Measurements from ENCODE around the gene USP51. TPM values are rescaled to one million over a fixed set of nuclear protein-coding genes. Genes with fewer than 3 reads are reported as not detected.
"Not testable (repeated sequence)": the region's sequence is repeated elsewhere in the genome, so short reads cannot be mapped to it uniquely, and the experiment has no call there.

The USP51 gene
- total RNA-seq, 1 experiment from 2014 or later: 0.58 TPM

- not testable (repeated sequence) for DNase-seq (ENCODE audit: low read depth)
These were observed 23.9 kb downstream of the USP51 start for GRCh38 chrX:55465791-55466190.

DNA sequence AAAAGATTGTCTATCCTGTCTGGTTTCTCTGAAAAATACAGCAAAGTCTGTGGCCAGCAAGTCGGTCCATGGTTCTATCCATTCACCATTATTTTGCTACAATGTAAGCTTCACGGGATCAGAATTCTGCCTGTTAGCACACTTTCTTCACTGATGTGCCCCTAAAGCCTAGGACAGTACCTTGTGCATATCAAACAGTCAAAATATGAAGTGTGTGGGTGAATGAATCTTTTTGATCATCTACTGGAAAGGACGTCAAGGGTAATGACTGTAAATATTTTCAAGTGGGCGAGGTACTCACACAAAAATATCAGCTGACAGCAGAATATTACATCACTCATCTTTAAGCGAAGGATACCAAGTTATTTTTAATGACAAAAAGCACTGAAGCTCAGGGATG is 24.5 kb downstream of the USP51 start:
- DNase-seq (ENCODE audit: low read depth): not testable (repeated sequence)

- not testable (repeated sequence) for DNase-seq (ENCODE audit: low read depth)
These were observed 25.6 kb downstream of the USP51 start for GRCh38 chrX:55464050-55464449.

DNA sequence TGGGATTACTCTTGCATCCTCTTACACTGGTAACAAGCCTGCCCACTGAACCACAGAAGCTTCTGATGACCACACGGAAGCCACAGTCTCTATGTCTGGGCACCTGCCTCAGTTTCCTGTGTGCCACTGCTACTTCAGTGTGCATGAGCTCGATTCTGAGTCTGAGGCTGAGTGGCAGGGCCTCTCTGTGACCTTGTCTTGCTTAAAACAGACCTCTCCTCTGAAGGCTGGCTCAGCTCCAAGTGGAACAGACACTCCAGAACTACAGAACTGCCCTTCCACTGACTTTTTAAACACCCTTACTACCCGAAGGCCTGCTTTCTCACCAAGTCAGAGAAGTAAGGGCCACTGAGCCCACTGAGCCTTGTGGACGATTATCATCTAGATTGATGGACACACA is 29.7 kb downstream of the USP51 start:
- DNase-seq (ENCODE audit: low read depth): not testable (repeated sequence)

DNA sequence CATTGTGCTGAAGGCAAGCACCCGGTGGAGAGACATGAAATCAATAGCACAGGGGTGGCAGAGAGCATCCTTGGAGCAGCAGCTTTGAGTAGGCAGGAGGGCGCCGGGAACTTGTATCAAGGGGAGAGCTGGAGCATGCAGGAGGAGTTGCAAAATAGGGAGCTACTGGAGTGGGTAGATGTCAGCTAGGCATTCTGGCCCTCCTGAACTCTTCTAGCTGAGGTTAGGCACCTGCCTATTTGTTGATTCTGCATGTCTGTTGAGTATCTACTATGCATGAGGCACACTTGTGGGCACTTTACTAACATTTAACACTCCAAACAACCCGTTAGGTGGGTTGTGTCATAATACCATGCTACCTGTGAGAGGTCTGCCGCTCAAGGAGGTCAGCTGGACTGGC is 30.2 kb downstream of the USP51 start:
- not testable (repeated sequence) for DNase-seq (ENCODE audit: low read depth)

DNA sequence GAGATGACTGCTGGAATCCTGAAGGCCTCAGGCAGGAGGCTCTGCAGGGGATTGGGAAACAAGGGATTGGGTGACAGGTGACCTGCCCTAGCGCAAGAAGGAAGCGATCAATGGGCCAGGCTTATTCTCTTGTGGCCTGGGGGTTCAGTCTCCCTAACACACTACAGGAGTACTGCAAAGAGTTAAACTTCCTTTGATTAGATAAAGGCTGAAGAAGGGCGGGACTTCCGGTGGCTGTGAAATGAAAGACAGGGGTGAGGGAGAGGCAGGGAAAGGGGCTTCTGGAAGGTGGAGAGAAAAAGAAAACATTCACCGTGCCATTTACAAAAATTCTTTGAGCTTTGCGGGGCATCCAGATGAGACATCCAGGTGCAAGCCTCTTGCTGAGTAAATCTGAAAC is 33.9 kb downstream of the USP51 start:
- not testable (repeated sequence) for DNase-seq (ENCODE audit: low read depth)

DNA sequence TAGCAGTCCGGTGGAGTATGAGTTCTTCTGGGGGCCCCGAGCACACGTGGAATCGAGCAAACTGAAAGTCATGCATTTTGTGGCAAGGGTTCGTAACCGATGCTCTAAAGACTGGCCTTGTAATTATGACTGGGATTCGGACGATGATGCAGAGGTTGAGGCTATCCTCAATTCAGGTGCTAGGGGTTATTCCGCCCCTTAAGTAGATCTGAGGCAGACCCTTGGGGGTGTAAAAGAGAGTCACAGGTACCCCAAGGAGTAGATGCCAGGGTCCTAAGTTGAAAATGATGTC is 36.9 kb downstream of the USP51 start:
- no peak for DNase-seq (ENCODE audit: low read depth)

DNA sequence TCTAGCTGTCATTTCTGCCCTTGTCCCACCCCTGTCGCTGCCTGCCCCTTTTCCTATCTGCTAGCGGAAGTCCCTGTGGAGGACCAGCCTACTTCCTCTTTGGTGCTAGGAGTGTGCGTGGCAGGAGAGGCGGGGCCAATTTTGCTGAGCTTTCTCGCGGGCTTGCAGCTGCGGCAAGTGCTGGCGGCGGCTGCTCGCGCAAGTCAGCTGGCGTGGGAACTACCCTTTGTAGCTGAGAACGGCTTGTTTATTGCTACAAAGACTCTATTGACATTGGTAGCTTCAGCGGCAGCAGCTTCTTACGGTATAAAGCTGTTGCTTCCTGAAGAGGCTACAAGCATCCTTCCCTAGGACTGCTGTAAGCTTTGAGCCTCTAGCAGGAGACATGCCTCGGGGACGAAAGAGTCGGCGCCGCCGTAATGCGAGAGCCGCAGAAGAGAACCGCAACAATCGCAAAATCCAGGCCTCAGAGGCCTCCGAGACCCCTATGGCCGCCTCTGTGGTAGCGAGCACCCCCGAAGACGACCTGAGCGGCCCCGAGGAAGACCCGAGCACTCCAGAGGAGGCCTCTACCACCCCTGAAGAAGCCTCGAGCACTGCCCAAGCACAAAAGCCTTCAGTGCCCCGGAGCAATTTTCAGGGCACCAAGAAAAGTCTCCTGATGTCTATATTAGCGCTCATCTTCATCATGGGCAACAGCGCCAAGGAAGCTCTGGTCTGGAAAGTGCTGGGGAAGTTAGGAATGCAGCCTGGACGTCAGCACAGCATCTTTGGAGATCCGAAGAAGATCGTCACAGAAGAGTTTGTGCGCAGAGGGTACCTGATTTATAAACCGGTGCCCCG is 37.4 kb downstream of the USP51 start, which contains the start of gene MAGEH1:
TSS of gene MAGEH1 (plus strand) at position 138 of the 843 bp plus-strand sequence. CDS start at position 386, 248 bp downstream.
- DNase-seq (ENCODE audit: low read depth): peak; percentile 67

GRCh38 chrX:55451626-55451989 is 38.0 kb downstream of the USP51 start:
- DNase-seq (ENCODE audit: low read depth): no peak

DNA sequence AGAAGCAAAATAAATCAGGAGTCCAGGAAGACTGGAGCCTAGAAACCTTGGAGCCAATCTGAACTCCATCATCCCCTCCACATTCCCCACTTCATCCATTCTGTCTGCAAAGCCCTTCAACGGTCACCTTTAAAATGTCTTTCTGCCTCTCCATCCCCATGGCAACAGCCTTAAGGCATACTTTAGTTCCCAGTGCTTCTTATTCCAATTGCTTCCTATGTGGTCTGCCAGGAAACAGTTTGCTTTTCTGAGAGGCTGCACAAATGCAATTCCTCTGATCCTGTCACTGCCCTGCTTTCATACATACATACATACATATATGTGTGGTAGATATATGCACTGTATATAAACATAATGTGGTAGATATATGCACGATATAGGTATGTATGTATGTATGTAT is 38.5 kb downstream of the USP51 start:
- DNase-seq (ENCODE audit: low read depth): no peak

GRCh38 chrX:55450259-55450658 is 39.4 kb downstream of the USP51 start:
- DNase-seq (ENCODE audit: low read depth): no peak

DNA sequence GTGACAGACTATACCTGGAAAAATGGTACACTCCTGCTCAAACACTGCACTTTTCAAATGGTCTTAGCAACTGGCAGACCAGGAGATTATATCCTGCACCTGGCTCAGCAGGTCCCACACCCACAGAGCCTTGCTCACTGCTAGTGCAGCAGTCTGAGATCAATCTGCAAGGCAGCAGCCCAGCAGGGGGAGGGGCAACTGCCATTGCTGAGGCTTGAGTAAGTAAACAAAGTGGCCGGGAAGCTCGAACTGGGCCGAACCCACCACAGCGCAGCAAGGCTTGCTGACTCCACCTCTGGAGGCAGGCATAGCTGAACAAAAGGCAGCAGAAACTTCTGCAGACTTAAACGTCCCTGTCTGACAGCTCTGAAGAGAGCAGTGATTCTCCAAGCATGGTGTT is 46.2 kb downstream of the USP51 start:
- DNase-seq (ENCODE audit: low read depth): not testable (repeated sequence)

Small RNA genes within 50 kb of the gene (small RNA-seq; reads per million reads assigned to genes)
- gene MIR4536-2: not detected

Other genes with a start within 250 kb of the USP51 start
- gene PAGE3, start 224.9 kb downstream of the USP51 start, total RNA-seq (2014; rRNA removed; shearing (Covaris generic)): not detected in 2 replicates
- 7.9 and 10.5 TPM in 2 replicates for gene MAGEH1, start 37.7 kb downstream of the USP51 start, total RNA-seq (2014; rRNA removed; shearing (Covaris generic))
- 16.4 and 18.0 TPM in 2 replicates for gene FOXR2, start 133.6 kb upstream of the USP51 start, total RNA-seq (2014; rRNA removed; shearing (Covaris generic))
- 3.1 and 6.0 TPM in 2 replicates for gene RRAGB, start 227.9 kb upstream of the USP51 start, total RNA-seq (2014; rRNA removed; shearing (Covaris generic))

Measured in HT1080 (cell line).